Measurements from ENCODE around the gene FOXC2.

FOXC2 gene

DNA sequence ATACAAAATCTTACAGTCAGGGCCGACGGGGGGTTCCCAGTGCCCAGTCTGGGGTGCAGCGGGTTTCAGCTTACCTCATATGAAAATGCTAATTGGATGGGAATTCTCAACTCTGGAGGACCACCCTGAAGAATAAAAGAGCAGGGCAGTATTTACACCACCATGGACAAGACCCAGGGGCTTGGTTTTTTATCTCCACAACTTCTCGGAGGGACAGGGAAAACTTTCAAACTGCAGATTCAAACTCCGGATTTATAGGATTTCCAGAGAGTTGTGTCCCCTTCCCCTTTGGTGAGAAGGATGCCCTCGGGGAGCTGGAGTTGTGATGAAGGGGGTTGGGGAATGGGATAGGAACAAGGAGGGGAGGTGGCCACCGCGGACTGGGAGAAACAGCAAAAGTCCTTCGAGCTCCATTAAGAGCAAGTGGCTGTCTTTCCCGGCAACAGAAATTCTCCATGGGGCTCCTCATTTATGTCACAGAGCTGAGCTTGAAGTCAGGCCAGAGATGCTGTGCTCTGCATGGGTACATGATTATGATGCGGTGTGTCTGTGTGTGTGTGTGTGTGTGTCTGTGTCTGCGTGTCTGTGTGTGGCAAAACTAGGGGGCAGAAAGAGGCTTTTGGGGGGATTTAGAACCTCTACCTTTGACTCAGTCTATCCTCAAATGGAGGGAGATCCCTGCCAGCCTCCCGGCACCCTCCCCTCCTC is 27.4 kb downstream of the FOXC2 start:
- no peak for DNase-seq

DNA sequence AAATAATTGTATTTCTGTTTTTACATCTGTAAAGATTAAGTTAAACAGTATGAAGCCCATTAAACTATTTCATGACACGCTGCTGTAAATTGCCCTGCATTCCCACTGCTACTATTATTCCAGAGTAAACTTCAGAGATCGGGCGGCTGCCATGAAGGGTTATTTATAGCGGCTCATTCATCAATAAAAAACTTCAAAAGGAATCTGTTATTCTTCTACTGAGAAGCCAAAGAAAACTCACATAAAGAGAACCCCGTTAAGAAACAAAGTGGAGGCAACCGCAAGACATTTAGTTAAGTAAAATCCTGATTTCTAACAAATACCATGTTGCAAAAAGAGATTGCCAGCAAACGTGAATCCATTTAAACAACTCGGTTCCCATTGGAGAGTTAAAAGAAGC is 28.1 kb downstream of the FOXC2 start:
- DNase-seq = no peak

DNA sequence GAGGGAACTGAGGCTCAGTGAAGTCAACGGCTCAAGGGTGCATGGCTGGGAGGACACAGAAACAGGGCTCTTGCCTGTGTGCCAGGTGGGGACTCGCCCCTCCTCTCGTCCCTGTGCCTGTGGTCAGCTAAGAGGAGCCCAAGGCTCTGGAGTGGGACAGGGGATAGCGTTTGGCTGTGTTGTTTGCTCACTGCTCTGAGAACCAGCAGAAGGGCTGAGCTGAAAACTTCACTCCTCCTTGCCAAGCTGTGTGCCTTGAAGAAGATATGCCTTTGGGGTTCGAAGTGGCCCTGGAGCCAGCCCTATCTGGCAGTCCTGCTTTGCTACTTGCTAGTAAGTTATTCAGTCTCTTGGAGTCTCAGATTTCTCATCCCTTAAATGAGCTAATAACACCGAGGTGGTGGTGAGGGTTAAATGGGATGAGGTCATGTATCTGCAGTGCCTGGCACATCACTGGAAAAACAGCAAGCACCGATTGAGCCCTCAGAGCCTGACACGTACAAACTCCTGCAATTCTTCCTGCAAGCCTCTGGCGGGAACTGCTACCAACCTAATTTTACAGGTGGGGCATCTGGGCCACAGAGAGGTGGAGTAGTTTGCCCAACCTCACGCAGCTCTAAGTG is 29.5 kb downstream of the FOXC2 start:
- DNase-seq = no peak

DNA sequence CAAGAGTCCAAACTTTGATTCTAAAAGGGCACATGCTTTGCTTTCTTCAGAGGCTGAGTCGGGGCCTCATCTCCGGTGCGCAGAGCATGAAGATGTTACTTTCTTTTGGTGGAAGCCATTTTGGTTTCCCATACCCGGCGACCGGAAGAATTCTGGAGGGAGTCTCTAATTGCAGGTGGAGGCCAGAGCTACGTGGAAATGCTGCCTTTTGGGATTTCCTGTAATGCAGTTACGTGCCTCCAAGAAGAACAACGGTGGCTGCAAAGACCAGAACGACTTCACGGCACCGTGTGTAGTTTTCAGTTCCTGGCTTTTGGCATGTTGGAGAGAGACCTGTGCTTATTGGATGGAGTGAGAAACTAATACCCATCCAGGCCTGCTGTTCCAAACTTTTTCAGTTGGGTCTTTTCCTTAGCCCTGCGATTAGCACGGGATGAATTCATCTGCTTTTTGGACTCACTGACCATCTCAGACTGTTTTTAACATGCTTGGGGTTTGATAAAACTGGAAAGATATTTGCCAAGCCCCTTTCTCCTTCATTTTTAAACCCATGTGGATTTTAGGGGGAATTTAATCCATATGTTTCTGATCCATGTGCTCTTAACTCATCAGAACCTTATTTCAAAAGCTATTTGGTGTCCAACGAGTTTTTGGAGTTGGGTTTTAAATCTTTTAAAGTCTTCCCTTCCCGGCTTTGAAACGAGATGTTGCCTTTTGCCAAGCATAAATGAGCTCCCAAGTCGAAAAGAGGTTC is 30.7 kb downstream of the FOXC2 start:
- DNase-seq = no peak

DNA sequence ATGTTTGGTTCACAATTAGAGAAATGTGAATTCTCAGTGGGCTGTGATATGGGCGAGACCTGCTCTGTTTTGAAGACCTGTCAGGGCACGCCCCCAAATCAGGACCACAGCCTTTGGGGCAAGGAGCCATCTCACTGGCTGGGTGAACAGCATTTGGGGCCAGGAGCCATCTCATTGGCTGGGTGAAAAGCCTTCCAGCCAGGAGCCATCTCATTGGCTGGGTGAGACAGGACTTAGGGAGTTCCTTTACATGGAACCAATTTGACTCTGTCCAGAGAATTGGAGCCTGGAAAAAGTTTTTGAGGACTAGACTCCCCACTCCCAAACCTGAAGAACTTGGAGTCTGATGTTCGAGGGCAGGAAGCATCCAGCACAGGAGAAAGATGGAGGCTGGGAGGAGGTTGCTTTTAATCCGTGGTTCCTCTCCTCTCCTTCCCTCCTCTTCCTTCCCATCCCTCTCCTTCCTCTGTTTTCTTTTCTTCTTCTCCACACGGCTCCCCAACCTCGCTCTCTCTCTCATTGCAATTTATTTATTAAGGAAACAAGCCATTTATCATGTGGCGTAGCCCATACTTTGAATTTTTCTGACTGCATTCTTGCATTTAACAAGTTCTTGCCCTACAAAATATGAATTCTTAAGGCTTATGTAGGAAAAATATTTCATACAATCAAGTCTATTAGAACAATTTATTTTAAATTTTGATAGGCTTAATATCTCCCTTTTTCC is 31.4 kb downstream of the FOXC2 start:
- no peak for DNase-seq

DNA sequence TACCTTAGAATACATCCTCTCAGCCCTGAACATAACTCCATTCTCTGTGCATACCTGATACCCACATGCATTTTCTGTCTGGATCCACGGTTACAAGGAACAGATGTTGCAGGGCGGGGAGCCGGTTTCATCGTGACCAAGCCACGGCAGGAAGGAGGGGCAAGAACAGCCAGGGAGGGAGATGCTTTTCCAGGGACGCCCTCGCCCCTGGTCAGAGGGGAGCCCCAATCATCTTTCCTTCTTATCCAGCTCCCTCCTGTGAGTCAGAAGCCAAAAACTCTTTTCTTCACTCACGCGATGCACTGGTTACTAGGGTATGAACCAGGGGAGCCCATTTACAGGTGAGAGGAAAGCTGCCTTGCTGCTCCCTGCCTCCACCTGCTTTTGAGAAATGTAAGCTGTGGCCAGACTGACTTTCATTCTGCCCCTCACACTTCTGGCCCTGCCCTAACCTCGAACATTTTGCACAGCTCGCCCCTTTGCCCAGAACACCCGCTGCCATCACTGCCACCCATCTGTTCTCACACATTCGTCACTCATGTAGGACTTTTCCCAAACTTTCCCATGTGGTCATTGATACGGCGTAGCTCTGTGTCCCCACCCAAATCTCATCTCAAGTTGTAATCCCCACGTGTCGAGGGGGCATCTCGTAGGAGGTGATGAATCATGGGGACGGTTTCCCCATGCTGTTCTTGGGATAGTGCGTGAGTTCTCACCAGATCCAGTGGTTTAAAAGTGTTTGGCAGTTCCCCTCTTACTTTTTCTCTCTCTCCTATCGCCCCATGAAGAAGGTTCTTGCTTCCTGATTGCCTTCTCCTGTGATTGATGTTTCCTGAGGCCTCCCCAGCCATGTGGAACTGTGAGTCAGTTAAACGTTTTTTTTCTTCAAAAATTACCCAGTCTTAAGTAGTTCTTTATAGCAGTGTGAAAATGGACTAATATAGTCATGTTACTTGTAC is 32.3 kb downstream of the FOXC2 start:
- DNase-seq = no peak

DNA sequence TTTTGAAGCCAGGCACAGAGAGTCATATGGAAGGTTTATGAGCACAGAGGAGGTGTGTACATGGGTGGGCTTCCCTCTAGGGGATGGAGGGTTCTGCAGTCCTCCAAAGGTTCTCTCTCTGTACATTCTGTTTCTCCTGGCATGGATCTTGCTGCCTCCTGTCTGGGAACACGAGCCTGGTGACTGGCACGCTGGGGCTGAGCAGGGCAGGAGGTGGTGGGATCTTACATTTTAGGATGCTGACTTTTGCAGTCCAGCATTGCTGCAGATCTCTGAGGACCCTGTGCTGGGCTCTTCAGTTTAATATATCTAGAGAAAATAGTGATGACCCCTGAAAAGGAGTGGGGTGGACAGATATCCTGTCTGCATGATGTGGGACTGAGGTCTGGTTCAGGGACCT is 34.7 kb downstream of the FOXC2 start:
- DNase-seq = no peak

DNA sequence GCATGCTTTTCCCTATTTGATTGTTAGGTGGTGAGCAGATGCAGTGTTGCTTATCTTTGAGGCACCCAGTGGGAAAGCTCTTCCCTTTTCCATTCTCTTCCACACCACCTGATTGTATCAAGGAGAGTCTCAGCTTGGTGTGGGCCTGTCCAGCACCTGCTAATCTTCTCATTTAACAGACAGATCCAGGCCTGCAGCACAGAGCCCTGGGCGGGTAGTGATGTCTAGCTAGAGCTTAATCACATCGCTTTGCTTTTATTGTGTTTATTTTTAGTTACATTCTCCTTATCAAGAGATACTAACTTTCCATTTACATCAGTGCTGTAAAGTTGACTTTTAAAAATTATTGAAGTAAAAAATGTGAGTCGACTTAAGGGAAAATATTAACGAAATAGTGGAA is 35.9 kb downstream of the FOXC2 start:
- DNase-seq = no peak

DNA sequence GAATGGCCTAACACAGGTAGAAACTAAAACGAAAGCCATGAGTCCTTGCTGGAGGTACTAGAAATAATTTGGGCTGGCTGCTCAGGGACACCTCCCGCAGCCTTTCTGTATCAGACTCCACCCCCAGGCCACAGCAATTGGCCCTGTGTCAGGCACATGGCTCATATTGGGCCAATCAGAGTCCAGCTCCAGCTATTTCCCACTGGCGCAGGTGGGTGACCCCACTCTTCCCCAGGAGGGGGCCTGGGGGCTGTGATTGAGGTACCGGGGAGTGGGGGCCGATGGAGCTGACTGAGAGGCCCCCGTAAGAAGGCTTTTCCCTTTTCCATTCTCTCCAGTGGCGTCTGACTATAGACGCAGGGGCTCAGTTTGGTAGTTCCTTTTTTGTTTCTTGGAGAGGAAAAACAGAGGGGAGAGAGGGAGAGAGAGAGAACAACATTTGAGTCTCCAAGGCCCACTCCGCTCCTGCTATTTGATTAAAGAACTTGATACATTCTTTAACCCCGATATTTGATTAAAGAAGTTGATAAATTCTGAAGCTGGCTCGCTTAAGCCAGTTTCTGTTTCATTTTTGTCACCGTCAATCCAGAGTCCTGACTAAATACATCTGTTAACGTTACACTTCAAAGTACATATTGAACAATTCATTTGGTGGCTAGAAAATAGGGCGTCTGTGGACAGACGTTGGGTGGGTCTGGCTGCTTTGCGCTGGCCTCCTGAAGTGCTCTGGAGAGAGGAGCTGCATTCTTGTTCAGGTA is 38.0 kb downstream of the FOXC2 start:
- DNase-seq = no peak

DNA sequence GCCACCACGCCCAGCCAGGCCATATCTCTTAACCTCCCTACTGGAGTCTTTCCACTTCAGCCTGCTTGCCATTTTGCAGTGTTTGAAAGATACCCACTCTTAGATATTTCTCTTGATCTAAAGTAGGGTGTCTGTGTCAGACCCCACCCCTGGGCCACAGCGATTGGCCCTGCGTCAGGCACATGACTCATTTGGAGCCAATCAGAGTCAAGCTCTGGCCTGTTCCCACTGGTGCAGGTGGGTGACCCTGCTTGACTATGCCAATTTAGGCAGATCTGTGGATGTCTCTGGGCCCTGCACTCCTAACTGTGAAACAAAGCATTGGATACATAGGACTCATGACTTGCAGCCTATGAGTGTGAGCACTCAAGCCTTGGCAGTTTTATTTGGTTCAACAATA is 39.3 kb downstream of the FOXC2 start:
- no peak for DNase-seq

DNA sequence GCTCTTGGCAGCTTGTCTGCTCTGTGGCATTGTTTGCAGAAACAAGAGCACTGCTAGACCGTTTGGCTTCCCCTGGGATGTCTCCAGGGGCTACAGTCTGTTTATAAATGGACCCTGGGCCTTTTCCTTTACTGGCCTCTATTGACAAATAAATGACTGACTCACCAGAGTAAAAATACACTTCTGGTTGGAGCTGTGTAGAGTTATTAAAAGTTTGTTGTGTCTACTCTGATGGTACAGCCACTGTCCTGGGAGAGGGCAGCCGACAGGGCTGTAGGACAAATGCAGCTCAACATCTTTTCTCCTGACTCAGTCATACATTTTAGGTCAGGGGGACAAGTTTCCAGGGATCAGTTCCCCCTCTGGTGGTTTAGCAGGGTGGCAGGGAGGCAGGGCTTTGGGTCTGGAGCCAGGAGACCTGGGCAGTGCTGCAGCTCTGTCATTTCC is 41.7 kb downstream of the FOXC2 start:
- no peak for DNase-seq

DNA sequence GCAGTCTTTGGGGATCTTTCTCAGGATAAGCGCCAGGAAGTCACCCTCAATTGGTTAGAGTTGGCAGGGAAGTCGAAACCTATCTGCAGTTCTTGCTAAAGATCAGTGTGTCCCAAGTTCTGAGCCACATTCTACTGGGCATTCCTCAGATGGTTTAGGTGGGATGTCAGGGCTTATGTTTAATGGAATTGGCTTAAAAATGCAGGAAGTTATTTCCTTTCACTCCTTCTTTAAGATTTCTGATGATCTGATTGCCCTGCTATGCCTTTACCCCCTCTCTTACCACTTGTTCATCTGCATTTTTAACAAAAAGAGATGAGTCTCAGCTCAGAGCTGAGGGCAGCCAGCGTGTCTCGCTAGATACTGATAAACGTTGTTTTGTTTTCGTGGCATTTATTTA is 42.5 kb downstream of the FOXC2 start:
- DNase-seq = no peak

DNA sequence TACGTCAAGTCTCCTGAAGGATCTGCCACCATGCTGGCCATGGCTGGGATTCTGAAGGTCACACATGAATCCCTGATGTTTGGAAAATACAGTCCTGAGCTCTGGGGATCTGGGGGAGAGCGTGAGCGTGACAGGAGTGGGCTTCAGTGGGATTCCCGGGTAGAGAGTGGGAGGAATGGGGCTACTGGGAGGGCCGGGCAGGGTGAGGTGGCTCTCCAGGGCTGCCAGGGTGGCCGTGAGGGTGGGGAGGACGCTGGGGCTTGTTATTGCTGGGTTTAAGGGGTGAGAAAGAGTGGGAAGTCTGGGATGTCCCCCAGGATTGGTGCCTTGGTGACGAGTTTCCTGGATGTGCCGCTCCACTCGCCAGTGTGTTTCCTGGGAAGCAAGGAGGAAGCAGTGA is 43.0 kb downstream of the FOXC2 start:
- DNase-seq = no peak

DNA sequence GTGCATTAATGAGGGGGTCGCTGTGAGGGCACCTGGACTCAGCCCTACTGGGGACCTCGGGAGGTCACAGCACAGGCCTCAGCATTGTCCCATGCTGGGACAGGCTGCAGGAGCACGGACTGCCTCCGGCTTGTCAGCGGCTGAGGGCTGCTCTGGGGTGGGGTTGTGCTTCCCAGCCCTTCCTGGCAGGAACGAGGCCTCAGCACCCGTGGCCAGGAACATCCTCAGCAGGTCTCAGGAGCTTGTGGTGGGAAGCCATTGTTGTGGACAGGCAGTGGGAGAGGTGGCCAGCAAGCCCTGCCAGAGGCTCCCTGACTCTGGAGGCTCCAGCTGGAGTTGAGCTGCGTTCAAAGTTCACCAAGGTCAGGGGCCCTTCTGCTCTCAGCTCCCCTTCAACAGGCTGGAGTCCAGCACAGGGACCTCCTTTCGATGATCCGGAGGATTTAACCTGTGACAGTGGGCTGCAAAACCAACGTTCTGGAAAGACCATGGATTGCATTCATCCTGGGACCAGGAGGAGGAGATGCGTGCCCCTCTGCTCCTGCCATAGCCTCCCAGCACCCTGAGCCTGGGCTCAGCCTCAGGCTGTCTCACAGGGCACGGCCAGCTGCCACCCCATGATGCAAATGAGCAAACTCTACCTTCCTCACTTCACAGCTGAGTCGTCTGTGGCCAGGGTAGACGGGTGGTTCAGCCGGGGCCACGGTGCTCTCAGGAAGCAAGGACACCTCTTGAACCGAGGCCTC is 44.3 kb downstream of the FOXC2 start:
- DNase-seq = no peak

DNA sequence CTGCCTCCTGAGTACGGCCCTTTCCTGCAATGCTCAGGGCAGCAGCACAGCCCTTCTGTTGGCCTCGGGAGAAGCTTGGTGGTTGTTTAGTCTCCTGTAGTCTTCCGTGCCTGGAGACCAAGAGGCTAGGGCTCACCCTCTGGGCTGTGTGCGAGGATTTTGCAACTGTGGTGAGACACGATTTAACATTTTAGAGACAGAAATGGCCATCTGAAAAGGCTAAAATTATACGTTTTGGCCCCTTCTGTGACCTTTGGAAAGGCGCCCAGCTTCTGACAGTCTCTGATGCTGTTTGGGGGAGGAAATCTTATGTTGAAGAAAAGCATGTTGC is 44.9 kb downstream of the FOXC2 start:
- no peak for DNase-seq

DNA sequence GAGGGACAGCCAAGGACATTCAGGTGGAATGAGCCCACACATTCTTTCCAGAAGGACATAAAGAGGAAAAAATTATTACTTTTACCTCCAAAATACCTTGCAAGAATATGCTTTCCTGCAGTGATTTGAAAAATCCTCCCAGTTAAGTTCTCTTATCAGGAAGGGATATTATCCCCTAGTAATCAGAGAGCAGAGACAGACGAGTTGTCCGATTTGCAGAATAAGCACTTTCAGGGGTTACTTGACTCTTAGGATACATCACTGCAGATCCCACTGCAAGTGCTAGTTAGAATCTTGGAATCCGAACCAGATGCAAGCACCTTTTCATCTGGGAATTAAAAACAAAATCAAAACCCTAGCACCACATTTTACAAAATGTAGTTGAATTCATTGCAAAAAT is 45.3 kb downstream of the FOXC2 start:
- no peak for DNase-seq

DNA sequence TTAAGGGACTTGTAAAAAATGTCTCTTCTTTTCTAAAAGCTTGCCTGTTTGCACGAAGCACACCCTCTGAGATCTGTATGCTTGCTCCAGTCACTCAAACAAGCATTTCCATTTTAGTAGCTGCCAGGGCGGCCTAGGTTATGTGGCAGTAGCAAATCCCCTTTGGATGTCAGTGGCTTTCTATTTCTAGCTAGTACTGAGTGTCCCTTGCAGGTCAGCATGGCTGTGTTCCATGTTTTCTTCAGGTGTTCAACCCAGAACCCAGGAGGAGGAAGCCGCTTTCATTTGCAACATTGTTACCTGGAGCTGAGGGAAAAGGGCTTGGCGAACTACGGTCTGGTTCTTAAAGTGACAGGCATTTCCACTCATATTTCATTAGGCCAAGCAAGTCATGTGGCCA is 48.1 kb downstream of the FOXC2 start:
- no peak for DNase-seq

DNA sequence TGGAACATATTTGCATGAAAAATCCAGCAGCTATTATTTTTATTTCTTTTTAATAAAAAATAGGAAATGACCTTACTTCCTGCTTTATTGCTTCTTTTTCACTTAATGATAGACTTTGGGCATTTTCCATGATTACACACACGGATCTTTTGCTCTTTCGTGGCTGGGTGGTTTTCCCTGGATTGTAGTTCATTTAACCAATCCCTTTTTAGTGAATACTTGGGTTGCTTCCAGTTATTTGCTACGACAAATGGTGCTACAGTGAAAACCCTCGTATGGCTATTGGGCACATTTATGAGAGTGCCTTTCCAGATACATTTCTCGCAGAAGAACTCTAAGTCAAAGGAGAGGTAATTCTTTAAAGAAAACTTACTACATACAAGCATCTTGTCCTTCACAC is 50.3 kb downstream of the FOXC2 start:
- no peak for DNase-seq

DNA sequence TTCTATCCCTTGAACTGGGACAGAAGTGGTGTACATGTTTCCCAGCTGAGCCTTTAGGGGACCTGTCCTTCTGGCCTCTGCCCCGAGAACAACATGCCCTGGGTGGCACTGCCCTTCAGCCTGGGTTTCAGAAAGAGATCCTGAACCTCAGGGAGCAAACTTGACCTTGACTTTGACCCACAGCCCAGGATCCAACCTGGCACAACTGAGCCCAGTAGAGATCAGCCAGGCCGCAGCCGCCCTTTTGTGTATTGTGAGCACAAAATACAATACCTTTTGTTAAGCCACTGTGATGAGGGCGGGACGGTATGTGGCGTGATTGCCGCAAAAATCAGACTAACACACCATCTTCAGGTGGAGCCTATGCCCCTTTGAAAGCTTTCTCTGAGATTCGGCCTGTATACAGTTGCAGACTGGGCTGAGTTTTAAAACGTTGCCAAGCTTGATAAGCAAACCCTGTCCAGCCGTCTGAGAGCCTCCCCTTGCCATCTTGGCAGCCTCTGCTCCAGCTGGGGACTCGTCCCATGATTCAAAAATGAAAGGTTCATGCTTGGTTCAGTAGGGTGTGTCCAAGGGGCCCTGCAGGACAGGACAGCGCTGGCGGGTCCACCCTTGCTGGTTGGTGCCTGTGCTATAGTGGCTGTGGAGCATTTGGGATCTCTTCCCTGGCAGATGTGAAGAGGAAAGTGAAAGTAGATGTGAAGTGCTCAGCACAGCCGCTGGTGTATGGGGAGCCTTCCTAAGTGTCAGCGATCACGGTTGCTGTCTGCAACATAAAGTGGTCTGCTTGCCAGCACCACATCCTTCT is 52.0 kb downstream of the FOXC2 start:
- DNase-seq = peak; percentile 14
